ENCODE measurements around the gene INPP5F. TPM values are rescaled to one million over a fixed set of nuclear protein-coding genes. Genes with fewer than 3 reads are reported as not detected.

INPP5F gene
- total and polyA plus RNA-seq, 11 donors, result 3.0 to 9.9 (median 6.4) TPM

- 87 to 92% (median 89%) methylated on average over 7 of the region's 7 CpGs for WGBS, 4 donors
- ATAC-seq (no peak), DNase-seq (no peak)
- H3K4me3 ChIP-seq, result no peak overlapping the region
- TF ChIP-seq CTCF (IDR thresholded peaks at IDR 0.05), result no peak
- TF ChIP-seq POLR2A (IDR thresholded peaks at IDR 0.05), result no peak
- no peaks in the 10 kb centered on the region for H3K9me3 ChIP-seq
- H3K27ac ChIP-seq, result no peak overlapping the region
- intact Hi-C loops (cut with DNase I), result no loop called here
- H3K4me1 ChIP-seq, result no peaks in the 10 kb centered on the region
- peaks cover 0 to 99% (median 83%) of the 10 kb centered on the region in 9 donors for H3K36me3 ChIP-seq
- H3K27me3 ChIP-seq, result no peaks in the 10 kb centered on the region
Measured at GRCh38 chr10:119829429-119829828, 103.6 kb downstream of the INPP5F start.

- WGBS, 4 donors, result 88 to 97% (median 94%) methylated on average over 4 of the region's 4 CpGs
- no peak overlapping the region for H3K4me3 ChIP-seq
- no peak for DNase-seq
- no peak for ATAC-seq
- H3K9me3 ChIP-seq, result no peaks in the 10 kb centered on the region
- no peak overlapping the region for H3K27ac ChIP-seq
- H3K36me3 ChIP-seq, result peaks cover 0 to 100% (median 94%) of the 10 kb centered on the region in 9 donors
- no peak for TF ChIP-seq POLR2A (IDR thresholded peaks at IDR 0.05)
- no peak for TF ChIP-seq CTCF (IDR thresholded peaks at IDR 0.05)
- no peaks in the 10 kb centered on the region for H3K27me3 ChIP-seq
- H3K4me1 ChIP-seq, result no peaks in the 10 kb centered on the region
- intact Hi-C loops (cut with DNase I), result no loop called here
Measured at GRCh38 chr10:119830851-119831250, 105.0 kb downstream of the INPP5F start.

GRCh38 chr10:119831656-119832055 lies 105.8 kb downstream of the INPP5F start:
- no peak overlapping the region for H3K27ac ChIP-seq
- intact Hi-C loops (cut with DNase I), result no loop called here
- H3K9me3 ChIP-seq, result no peaks in the 10 kb centered on the region
- 88 to 92% (median 91%) methylated on average over 11 of the region's 11 CpGs for WGBS, 4 donors
- DNase-seq (no peak), ATAC-seq (no peak)
- no peaks in the 10 kb centered on the region for H3K27me3 ChIP-seq
- no peaks in the 10 kb centered on the region for H3K4me1 ChIP-seq
- H3K36me3 ChIP-seq, result peaks cover 0 to 100% (median 99%) of the 10 kb centered on the region in 9 donors
- no peak overlapping the region for H3K4me3 ChIP-seq
- TF ChIP-seq POLR2A (IDR thresholded peaks at IDR 0.05) (no peak), CTCF (IDR thresholded peaks at IDR 0.05) (no peak)

GRCh38 chr10:119832951-119833350 lies 107.1 kb downstream of the INPP5F start:
- no peak overlapping the region for H3K27ac ChIP-seq
- intact Hi-C loops (cut with DNase I), result no loop called here
- TF ChIP-seq CTCF (IDR thresholded peaks at IDR 0.05), result no peak
- no peak for TF ChIP-seq POLR2A (IDR thresholded peaks at IDR 0.05)
- ATAC-seq (no peak), DNase-seq (no peak)
- no peak overlapping the region for H3K4me3 ChIP-seq
- H3K9me3 ChIP-seq, result no peaks in the 10 kb centered on the region
- peaks cover 0 to 100% (median 100%) of the 10 kb centered on the region in 9 donors for H3K36me3 ChIP-seq
- WGBS, 4 donors, result 95 to 98% (median 96%) methylated on average over 2 of the region's 2 CpGs
- no peaks in the 10 kb centered on the region for H3K27me3 ChIP-seq
- no peaks in the 10 kb centered on the region for H3K4me1 ChIP-seq

Data from heart left ventricle (tissue), 16 donors.